ENCODE results near the gene PRAC2. TPM values are rescaled to one million over a fixed set of nuclear protein-coding genes. Genes with fewer than 3 reads are reported as not detected.

The PRAC2 gene
- total and polyA plus RNA-seq, 2 donors = 0.07 TPM; not detected in 1

DNA sequence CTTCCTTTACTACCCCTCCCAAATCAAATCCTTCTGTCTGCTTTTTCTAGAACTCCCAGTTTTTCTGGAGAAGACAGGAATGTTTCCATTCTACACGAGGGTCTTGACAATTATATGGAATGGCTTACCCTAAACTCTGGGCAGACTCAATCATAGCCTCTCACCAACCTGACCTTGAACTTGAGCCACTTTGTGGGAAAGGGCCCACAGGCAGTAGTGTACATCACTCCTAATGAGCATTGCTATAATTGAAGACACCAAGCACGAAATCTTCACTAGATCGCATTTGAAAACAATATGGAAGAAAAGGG is 7.2 kb downstream of the PRAC2 start:
- Histone ChIP-seq H3K27me3 (ENCODE audit: control insufficient read depth in 2 of 2, insufficient read depth in 1 of 2, low read length in 1 of 2) (peaks cover 88 to 100% of the 10 kb centered on the region in 2 donors), H3K4me1 (ENCODE audit: control insufficient read depth in 2 of 2, insufficient read depth in 2 of 2, low read length in 2 of 2) (peaks cover 0 to 3% of the 10 kb centered on the region in 2 donors), H3K4me3 (ENCODE audit: low read length in 2 of 2) (no peak overlapping the region), H3K27ac (ENCODE audit: low read depth in 1 of 2, low read length in 1 of 2) (no peak overlapping the region), H3K36me3 (ENCODE audit: control insufficient read depth in 2 of 2, insufficient read depth in 2 of 2, low read length in 1 of 2) (no peaks in the 10 kb centered on the region), H3K9me3 (ENCODE audit: control insufficient read depth in 2 of 2, insufficient read depth in 1 of 2, low read length in 1 of 2) (peaks cover 1 to 9% of the 10 kb centered on the region in 2 donors)
- WGBS = 34% methylated on average over 3 of the region's 3 CpGs
- DNase-seq (ENCODE audit: low read depth in 6 of 9, low spot score in 9 of 9) = no peak

DNA sequence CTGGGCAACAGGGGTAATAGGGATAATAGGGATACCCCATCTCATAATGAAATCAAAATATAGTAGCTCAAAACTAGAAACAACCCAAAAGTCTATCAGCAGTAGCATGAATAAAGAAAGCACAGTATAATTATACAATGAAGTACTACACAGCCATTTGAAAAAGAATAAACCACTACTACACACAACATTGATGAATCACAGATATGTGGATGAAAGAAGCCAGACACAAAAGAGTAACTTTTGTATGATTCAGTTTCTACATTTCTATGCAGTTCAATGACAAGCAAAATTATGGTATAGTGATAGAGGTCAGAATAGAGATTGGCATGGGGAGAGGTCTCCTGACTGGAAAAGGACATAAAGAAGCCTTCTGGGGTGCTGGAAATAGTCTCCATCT is 8.4 kb downstream of the PRAC2 start:
- peaks cover 1 to 8% of the 10 kb centered on the region in 2 donors for H3K9me3 ChIP-seq (ENCODE audit: control insufficient read depth in 2 of 2, insufficient read depth in 1 of 2, low read length in 1 of 2)
- peaks cover 87 to 100% of the 10 kb centered on the region in 2 donors for H3K27me3 ChIP-seq (ENCODE audit: control insufficient read depth in 2 of 2, insufficient read depth in 1 of 2, low read length in 1 of 2)
- no peaks in the 10 kb centered on the region for H3K36me3 ChIP-seq (ENCODE audit: control insufficient read depth in 2 of 2, insufficient read depth in 2 of 2, low read length in 1 of 2)
- peaks cover 0 to 3% of the 10 kb centered on the region in 2 donors for H3K4me1 ChIP-seq (ENCODE audit: control insufficient read depth in 2 of 2, insufficient read depth in 2 of 2, low read length in 2 of 2)
- H3K27ac ChIP-seq (ENCODE audit: low read depth in 1 of 2, low read length in 1 of 2) = no peak overlapping the region
- no peak for DNase-seq (ENCODE audit: low read depth in 6 of 9, low spot score in 9 of 9)
- no peak overlapping the region for H3K4me3 ChIP-seq (ENCODE audit: low read length in 2 of 2)

DNA sequence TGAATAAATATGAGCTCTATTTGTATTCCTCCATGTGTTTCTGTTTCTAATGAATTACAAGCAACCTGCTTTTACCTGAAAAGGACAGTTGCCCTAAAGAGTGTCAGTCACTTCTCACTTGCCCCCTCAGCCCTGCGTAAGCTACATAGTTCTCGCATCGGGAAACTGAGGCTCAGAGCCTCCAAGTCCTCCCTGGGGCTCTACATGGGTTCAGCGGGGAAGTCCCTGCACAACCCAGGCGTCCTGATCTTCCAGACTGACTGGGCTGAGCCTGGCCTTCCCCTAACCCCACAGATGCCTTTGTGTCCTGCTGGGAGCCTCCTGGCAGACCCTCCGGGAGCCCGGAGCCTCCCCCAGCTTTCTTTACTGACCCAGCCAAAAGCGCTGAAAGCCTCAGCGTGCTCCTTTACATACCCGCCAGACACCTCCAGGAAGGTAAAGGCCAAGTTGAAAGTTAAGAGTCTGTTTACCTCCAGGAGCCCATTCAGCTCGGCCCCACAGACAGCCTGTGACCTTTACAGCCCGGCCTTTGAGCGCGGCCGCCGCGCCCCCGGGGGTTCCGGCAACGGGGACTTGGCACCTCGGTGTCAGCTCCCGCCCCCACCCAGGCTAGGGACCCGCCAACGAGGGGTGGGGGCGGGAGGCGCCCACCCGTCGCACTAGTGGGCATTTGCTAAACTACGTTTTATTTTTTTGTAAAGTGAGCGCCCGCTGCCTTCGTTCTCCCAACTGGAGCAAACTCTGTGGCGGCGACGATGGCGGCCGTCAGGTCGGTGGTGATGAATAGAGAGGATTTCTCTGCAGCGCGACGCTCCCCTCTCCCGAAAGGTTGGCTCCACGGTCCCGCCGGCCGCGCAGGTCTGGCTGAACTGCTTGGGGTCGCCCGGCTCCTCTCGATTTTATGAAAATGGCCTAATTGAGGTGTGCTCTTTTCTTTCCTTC is 10.0 kb downstream of the PRAC2 start:
- Histone ChIP-seq H3K27me3 (ENCODE audit: control insufficient read depth in 2 of 2, insufficient read depth in 1 of 2, low read length in 1 of 2) (peaks cover 84 to 100% of the 10 kb centered on the region in 2 donors), H3K9me3 (ENCODE audit: control insufficient read depth in 2 of 2, insufficient read depth in 1 of 2, low read length in 1 of 2) (peaks cover under 1 to 8% of the 10 kb centered on the region in 2 donors), H3K4me3 (ENCODE audit: low read length in 2 of 2) (no peak overlapping the region), H3K4me1 (ENCODE audit: control insufficient read depth in 2 of 2, insufficient read depth in 2 of 2, low read length in 2 of 2) (peaks cover 0 to 3% of the 10 kb centered on the region in 2 donors), H3K36me3 (ENCODE audit: control insufficient read depth in 2 of 2, insufficient read depth in 2 of 2, low read length in 1 of 2) (no peaks in the 10 kb centered on the region), H3K27ac (ENCODE audit: low read depth in 1 of 2, low read length in 1 of 2) (no peak overlapping the region)
- no peak for DNase-seq (ENCODE audit: low read depth in 6 of 9, low spot score in 9 of 9)
- 6% methylated on average over 50 of the region's 50 CpGs for WGBS

DNA sequence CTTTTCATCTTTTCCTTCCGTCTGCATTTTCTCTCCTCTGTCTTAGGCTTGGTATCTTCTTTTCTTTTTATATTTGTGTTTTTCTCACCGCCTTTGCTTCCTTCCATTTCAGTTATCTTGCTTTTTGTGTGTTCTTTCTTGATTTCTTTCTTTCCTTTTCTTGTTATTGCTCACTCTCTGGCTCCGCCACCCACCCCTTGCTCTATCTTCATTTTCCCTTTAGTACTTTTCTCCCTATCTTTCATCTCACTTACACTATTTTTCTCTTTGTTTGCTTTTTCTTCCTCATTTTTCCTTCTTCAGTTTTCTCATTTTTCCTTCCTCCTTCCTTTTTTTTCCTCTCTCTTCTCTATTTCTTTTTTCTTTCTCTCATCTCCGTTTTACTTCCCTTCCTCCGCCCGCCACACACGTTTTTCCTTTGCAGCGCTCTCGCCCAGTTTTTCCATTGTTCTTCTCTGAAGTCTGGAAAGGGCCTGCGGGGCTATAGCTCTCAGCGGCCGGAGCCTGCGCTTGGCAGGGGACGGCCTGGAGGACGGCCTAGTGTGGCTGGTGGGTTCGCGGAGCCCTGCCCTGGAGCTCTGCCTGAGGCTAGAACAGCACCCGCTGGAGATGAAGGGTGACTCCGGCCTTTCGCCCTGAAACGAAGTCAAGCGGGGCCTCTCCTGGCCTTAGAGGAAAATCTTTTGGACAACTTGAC is 10.8 kb downstream of the PRAC2 start:
- Histone ChIP-seq H3K27ac (ENCODE audit: low read depth in 1 of 2, low read length in 1 of 2) (no peak overlapping the region), H3K27me3 (ENCODE audit: control insufficient read depth in 2 of 2, insufficient read depth in 1 of 2, low read length in 1 of 2) (peaks cover 84 to 100% of the 10 kb centered on the region in 2 donors), H3K36me3 (ENCODE audit: control insufficient read depth in 2 of 2, insufficient read depth in 2 of 2, low read length in 1 of 2) (no peaks in the 10 kb centered on the region), H3K9me3 (ENCODE audit: control insufficient read depth in 2 of 2, insufficient read depth in 1 of 2, low read length in 1 of 2) (peaks cover 0 to 11% of the 10 kb centered on the region in 2 donors), H3K4me1 (ENCODE audit: control insufficient read depth in 2 of 2, insufficient read depth in 2 of 2, low read length in 2 of 2) (no peaks in the 10 kb centered on the region), H3K4me3 (ENCODE audit: low read length in 2 of 2) (no peak overlapping the region)
- no peak for DNase-seq (ENCODE audit: low read depth in 6 of 9, low spot score in 9 of 9)
- 17% methylated on average over 22 of the region's 22 CpGs for WGBS

DNA sequence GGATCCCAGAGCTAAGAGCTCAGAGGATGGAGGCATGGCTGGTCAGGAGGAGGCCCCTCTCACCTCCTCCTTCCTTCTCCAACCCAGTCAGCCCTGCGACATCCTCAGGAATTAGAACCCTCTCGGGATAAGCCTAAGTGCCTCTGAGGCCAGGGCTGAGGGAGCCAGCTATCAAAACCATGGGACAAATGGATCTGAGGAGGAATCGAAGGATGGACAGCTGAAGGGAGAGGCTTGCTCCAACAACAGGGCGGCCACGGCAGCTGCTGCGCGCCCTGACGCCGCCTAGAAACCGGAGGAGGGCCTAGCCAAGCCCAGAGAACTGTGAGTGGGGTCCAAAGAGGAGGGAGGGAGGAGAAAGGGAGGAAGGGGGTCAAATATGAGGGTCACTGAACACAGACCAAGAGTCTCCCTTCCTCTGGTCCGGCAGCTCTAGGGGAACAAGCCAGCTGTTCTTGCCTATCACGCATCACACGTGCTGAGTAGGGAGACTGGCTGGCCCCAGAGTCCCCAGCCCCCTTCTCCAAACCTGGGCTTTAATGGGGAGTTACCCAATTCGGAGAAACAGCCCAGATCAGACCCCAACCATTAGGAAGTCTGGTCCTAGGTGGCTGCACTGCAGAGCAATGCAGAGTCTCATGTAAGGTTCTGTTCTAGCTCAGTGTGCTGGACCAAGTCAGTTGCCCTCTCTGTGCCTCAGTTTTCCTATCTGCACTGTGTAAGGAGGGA is 11.5 kb downstream of the PRAC2 start:
- Histone ChIP-seq H3K36me3 (ENCODE audit: control insufficient read depth in 2 of 2, insufficient read depth in 2 of 2, low read length in 1 of 2) (no peaks in the 10 kb centered on the region), H3K4me3 (ENCODE audit: low read length in 2 of 2) (no peak overlapping the region), H3K4me1 (ENCODE audit: control insufficient read depth in 2 of 2, insufficient read depth in 2 of 2, low read length in 2 of 2) (no peaks in the 10 kb centered on the region), H3K27ac (ENCODE audit: low read depth in 1 of 2, low read length in 1 of 2) (no peak overlapping the region), H3K9me3 (ENCODE audit: control insufficient read depth in 2 of 2, insufficient read depth in 1 of 2, low read length in 1 of 2) (peaks cover 0 to 14% of the 10 kb centered on the region in 2 donors), H3K27me3 (ENCODE audit: control insufficient read depth in 2 of 2, insufficient read depth in 1 of 2, low read length in 1 of 2) (peaks cover 82 to 100% of the 10 kb centered on the region in 2 donors)
- DNase-seq (ENCODE audit: low read depth in 6 of 9, low spot score in 9 of 9) = no peak
- 11% methylated on average over 14 of the region's 14 CpGs for WGBS

DNA sequence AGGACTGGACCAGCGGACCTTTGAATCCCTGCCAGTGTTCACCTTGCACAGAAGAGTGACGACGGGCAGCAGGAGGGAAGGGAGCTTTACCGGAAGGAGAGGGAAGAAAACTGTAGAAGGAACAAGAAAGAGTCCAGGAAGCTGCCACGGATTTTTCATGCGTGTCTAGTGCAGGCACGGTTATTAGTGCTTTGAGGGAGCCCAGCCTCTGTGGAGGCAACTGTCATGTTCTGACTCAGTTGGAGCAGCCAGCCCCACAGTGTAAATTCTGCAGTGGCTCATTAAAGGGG is 12.0 kb downstream of the PRAC2 start:
- Histone ChIP-seq H3K27ac (ENCODE audit: low read depth in 1 of 2, low read length in 1 of 2) (no peak overlapping the region), H3K36me3 (ENCODE audit: control insufficient read depth in 2 of 2, insufficient read depth in 2 of 2, low read length in 1 of 2) (no peaks in the 10 kb centered on the region), H3K9me3 (ENCODE audit: control insufficient read depth in 2 of 2, insufficient read depth in 1 of 2, low read length in 1 of 2) (peaks cover 0 to 14% of the 10 kb centered on the region in 2 donors), H3K27me3 (ENCODE audit: control insufficient read depth in 2 of 2, insufficient read depth in 1 of 2, low read length in 1 of 2) (peaks cover 82 to 100% of the 10 kb centered on the region in 2 donors), H3K4me3 (ENCODE audit: low read length in 2 of 2) (no peak overlapping the region), H3K4me1 (ENCODE audit: control insufficient read depth in 2 of 2, insufficient read depth in 2 of 2, low read length in 2 of 2) (no peaks in the 10 kb centered on the region)
- no peak for DNase-seq (ENCODE audit: low read depth in 6 of 9, low spot score in 9 of 9)
- 7% methylated on average over 7 of the region's 7 CpGs for WGBS

DNA sequence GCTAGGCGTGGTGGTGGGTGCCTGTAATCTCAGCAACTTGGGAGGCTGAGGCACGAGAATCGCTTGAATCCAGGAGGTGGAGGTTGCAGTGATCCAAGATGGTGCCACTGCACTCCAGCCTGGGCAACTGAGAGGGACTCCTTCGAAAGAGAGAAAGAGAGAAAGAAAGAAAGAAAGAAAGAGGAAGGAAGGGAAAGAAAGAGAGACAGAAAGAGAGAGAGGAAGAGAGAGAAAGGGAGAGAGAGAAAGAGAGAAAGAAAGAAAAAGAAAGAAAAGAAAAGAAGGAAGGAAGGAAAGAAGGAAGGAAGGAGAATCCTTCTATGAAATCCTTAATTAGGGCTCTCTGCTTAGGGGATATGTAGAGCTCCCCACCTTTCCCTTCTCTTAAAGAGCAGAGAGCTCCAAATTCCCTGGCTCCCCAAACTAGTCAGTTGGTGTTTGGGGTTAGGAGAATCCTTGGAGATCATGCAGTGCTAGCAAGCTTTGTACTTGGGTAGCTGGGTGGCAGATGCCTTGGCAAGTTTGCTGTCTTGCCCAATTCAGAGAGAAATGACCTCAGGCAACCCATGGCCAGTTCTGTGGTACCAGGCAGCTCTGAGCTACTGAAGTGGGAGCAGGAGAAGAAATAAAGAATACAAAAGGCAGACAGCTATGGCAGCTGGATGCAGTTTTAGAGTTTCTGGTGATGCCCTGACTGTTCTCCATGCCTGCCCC is 14.5 kb downstream of the PRAC2 start:
- H3K36me3 ChIP-seq (ENCODE audit: control insufficient read depth in 2 of 2, insufficient read depth in 2 of 2, low read length in 1 of 2) = no peaks in the 10 kb centered on the region
- no peaks in the 10 kb centered on the region for H3K4me1 ChIP-seq (ENCODE audit: control insufficient read depth in 2 of 2, insufficient read depth in 2 of 2, low read length in 2 of 2)
- DNase-seq (ENCODE audit: low read depth in 6 of 9, low spot score in 9 of 9) = no peak
- no peak overlapping the region for H3K27ac ChIP-seq (ENCODE audit: low read depth in 1 of 2, low read length in 1 of 2)
- peaks cover 76 to 100% of the 10 kb centered on the region in 2 donors for H3K27me3 ChIP-seq (ENCODE audit: control insufficient read depth in 2 of 2, insufficient read depth in 1 of 2, low read length in 1 of 2)
- H3K9me3 ChIP-seq (ENCODE audit: control insufficient read depth in 2 of 2, insufficient read depth in 1 of 2, low read length in 1 of 2) = peaks cover 0 to 14% of the 10 kb centered on the region in 2 donors
- no peak overlapping the region for H3K4me3 ChIP-seq (ENCODE audit: low read length in 2 of 2)
- WGBS = 67% methylated on average over 4 of the region's 4 CpGs

DNA sequence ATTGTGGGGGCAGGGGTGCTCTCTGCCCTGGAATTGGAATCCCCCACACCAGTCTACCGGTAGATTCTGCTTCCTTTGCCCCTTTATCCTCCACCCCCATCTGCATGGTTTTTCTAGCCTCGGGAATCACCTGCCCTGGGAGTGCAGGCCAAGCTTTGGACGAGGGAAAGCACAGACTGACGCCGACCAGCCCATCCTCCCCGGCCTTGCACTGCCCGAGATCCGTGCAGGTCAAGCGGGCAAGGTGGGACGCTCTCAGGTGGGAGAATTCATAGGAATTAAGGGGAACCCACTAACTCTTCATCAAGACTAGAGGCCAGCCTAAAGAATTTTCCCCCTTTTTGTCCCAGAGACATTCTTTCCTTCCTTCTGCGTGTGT is 15.4 kb downstream of the PRAC2 start:
- DNase-seq (ENCODE audit: low read depth in 6 of 9, low spot score in 9 of 9) = no peak
- Histone ChIP-seq H3K9me3 (ENCODE audit: control insufficient read depth in 2 of 2, insufficient read depth in 1 of 2, low read length in 1 of 2) (peaks cover 0 to 7% of the 10 kb centered on the region in 2 donors), H3K27me3 (ENCODE audit: control insufficient read depth in 2 of 2, insufficient read depth in 1 of 2, low read length in 1 of 2) (peaks cover 71 to 100% of the 10 kb centered on the region in 2 donors), H3K4me1 (ENCODE audit: control insufficient read depth in 2 of 2, insufficient read depth in 2 of 2, low read length in 2 of 2) (no peaks in the 10 kb centered on the region), H3K36me3 (ENCODE audit: control insufficient read depth in 2 of 2, insufficient read depth in 2 of 2, low read length in 1 of 2) (no peaks in the 10 kb centered on the region), H3K27ac (ENCODE audit: low read depth in 1 of 2, low read length in 1 of 2) (no peak overlapping the region), H3K4me3 (ENCODE audit: low read length in 2 of 2) (no peak overlapping the region)
- 9% methylated on average over 11 of the region's 11 CpGs for WGBS
